Measurements from ENCODE around the gene OR6V1.

- TF ChIP-seq SP1 (CRISPR knock-in tag; conservative IDR thresholded peaks at IDR 0.05) (no peak), CTCF (IDR thresholded peaks at IDR 0.05) (no peak), NR2C2 (CRISPR knock-in tag; IDR thresholded peaks at IDR 0.05) (no peak), TCF7 (CRISPR knock-in tag; IDR thresholded peaks at IDR 0.05; ENCODE audit: low read depth) (no peak), ZSCAN18 (CRISPR knock-in tag; IDR thresholded peaks at IDR 0.05) (no peak), SMAD3 (CRISPR knock-in tag; IDR thresholded peaks at IDR 0.05; ENCODE audit: borderline replicate concordance) (no peak), ZNF416 (CRISPR knock-in tag; IDR thresholded peaks at IDR 0.05) (no peak), MAX (CRISPR knock-in tag; IDR thresholded peaks at IDR 0.05) (no peak), ZBTB43 (CRISPR knock-in tag; IDR thresholded peaks at IDR 0.05) (no peak), ARID4B (CRISPR knock-in tag; IDR thresholded peaks at IDR 0.05; ENCODE audit: borderline replicate concordance) (no peak), SMAD4 (CRISPR knock-in tag; IDR thresholded peaks at IDR 0.05) (no peak)
Observed at GRCh38 chr7:143085109-143085508, 33.0 kb downstream of the OR6V1 start.
